SK-N-SH (cell line): Measurements from ENCODE around the gene ABHD2. TPM values are rescaled to one million over a fixed set of nuclear protein-coding genes. Genes with fewer than 3 reads are reported as not detected.

Source experiments
- CTCF ChIA-PET: fragments of 300-600, 350-600 bp; formaldehyde crosslinking; extraction: SDS; loops from one replicate; lab custom pipeline; 2021; lab: Yijun Ruan, JAX
- POLR2A ChIA-PET: fragments of 350-600 bp; sonication (Branson Sonifier 250); formaldehyde crosslinking; extraction: SDS; loops from one replicate; lab custom pipeline; 2020; ENCODE audit warnings: antibody characterized with exemption, inconsistent platforms; lab: Yijun Ruan, JAX
- DNase-seq: peaks from one replicate; pipeline ENCODE4 v3.0.0; 2012
- H2AFZ ChIP-seq: fragments of 200-600 bp; sonication (generic); 2 replicates; pipeline ENCODE4 v1.8.1; 2016; ENCODE audit warnings: antibody characterized with exemption, mild to moderate bottlenecking, low read depth
- H3F3A ChIP-seq: fragments of 200-600 bp; sonication (generic); replicated peaks from 2 replicates; pipeline ENCODE3; 2016; ENCODE audit warnings: antibody characterized with exemption, mild to moderate bottlenecking; ENCODE audit not compliant: insufficient read depth
- H3K27ac ChIP-seq, 2 experiments: fragments of 200-500 bp in 1 of 2; fragments of 200-600 bp in 1 of 2; sonication (Bioruptor generic) in 1 of 2; sonication (generic), shearing (Covaris generic) in 1 of 2; 2 replicates each; pipeline versions ENCODE4 v1.5.1 to v1.6.1; 2014 to 2016; ENCODE audit warnings: low read depth in 2 of 2, inconsistent platforms in 1 of 2, low read length in 1 of 2, mild to moderate bottlenecking in 1 of 2, mixed read lengths in 1 of 2
- H3K27me3 ChIP-seq: fragments of 200-600 bp; sonication (generic), shearing (Covaris generic); 2 replicates; pipeline ENCODE4 v1.6.1; 2016; ENCODE audit warnings: mixed run types; ENCODE audit not compliant: insufficient read depth
- H3K36me3 ChIP-seq, 2 experiments: fragments of 200-500 bp in 1 of 2; fragments of 200-600 bp in 1 of 2; sonication (Bioruptor generic) in 1 of 2; sonication (generic) in 1 of 2; replicated peaks in 1 of 2; 2 replicates each; pipeline versions ENCODE3 to v1.5.1; 2014 to 2016; ENCODE audit warnings: low read length in 1 of 2, mild to moderate bottlenecking in 1 of 2; ENCODE audit not compliant: insufficient read depth in 2 of 2, control insufficient read depth in 1 of 2
- H3K4me1 ChIP-seq, 2 experiments: fragments of 200-500 bp in 1 of 2; fragments of 200-600 bp in 1 of 2; sonication (Bioruptor generic) in 1 of 2; sonication (generic), shearing (Covaris generic) in 1 of 2; 2 replicates each; pipeline versions ENCODE4 v1.5.1 to v1.6.1; 2014 to 2016; ENCODE audit warnings: low read depth in 1 of 2, low read length in 1 of 2, mixed run types in 1 of 2; ENCODE audit not compliant: insufficient read depth in 2 of 2, control insufficient read depth in 1 of 2
- H3K4me2 ChIP-seq: fragments of 200-600 bp; sonication (generic), shearing (Covaris generic); 2 replicates; pipeline ENCODE4 v1.6.1; 2017; ENCODE audit warnings: mixed run types
- H3K4me3 ChIP-seq, 2 experiments: fragments of 200-500 bp in 1 of 2; fragments of 200-600 bp in 1 of 2; sonication (Bioruptor generic) in 1 of 2; sonication (generic), shearing (Covaris generic) in 1 of 2; 2 replicates each; pipeline versions ENCODE4 v1.5.1 to v1.8.1; 2014 to 2016; ENCODE audit warnings: low read depth in 2 of 2, inconsistent platforms in 1 of 2, low read length in 1 of 2, mild to moderate bottlenecking in 1 of 2, mixed read lengths in 1 of 2, moderate library complexity in 1 of 2
- H3K79me2 ChIP-seq: fragments of 200-600 bp; sonication (generic); 2 replicates; pipeline ENCODE4 v1.8.1; 2017; ENCODE audit warnings: mild to moderate bottlenecking; ENCODE audit not compliant: insufficient read depth
- H3K9ac ChIP-seq: fragments of 200-600 bp; sonication (generic); 2 replicates; pipeline ENCODE4 v1.6.1; 2017; ENCODE audit warnings: mixed run types
- H3K9me2 ChIP-seq: fragments of 200-600 bp; sonication (generic); 2 replicates; pipeline ENCODE4 v1.6.1; 2017; ENCODE audit warnings: mixed run types
- H3K9me3 ChIP-seq: fragments of 200-600 bp; sonication (generic); 2 replicates; pipeline ENCODE4 v1.6.1; 2017; ENCODE audit warnings: mixed run types, mild to moderate bottlenecking, moderate library complexity
- H4K20me1 ChIP-seq: fragments of 200-600 bp; sonication (generic); 2 replicates; pipeline ENCODE4 v1.6.1; 2017; ENCODE audit warnings: mild to moderate bottlenecking, mixed run types; ENCODE audit not compliant: insufficient read depth
- ELF1 ChIP-seq: IDR thresholded peaks from 2 replicates; pipeline ENCODE4 v1.4.0; 2012
- EZH2phosphoT487 ChIP-seq: fragments of 200-600 bp; sonication (generic); IDR thresholded peaks from 2 replicates; pipeline ENCODE4 v1.6.1; 2017; ENCODE audit warnings: low read depth, mixed run types, mild to moderate bottlenecking, antibody characterized with exemption, moderate library complexity, borderline replicate concordance
- FOXM1 ChIP-seq: IDR thresholded peaks from 2 replicates; pipeline ENCODE4 v1.4.0; 2012; ENCODE audit warnings: low read depth, mild to moderate bottlenecking
- GATA2 ChIP-seq: sonication (generic); formaldehyde crosslinking; IDR thresholded peaks from 2 replicates; pipeline ENCODE4 v1.5.0; 2020; ENCODE audit warnings: mild to moderate bottlenecking, missing genetic modification reagents
- NFIC ChIP-seq: IDR thresholded peaks from 2 replicates; pipeline ENCODE4 v1.4.0; 2012; ENCODE audit warnings: borderline replicate concordance
- PBX3 ChIP-seq: IDR thresholded peaks from 2 replicates; pipeline ENCODE4; 2012
- POLR2AphosphoS5 ChIP-seq: IDR thresholded peaks from 2 replicates; pipeline ENCODE4 v1.6.1; 2012; ENCODE audit warnings: low read depth, low read length
- RXRA ChIP-seq: IDR thresholded peaks from 2 replicates; pipeline ENCODE4 v1.4.0; 2012; ENCODE audit warnings: low read depth, mild to moderate bottlenecking, borderline replicate concordance
- SIN3A ChIP-seq: IDR thresholded peaks from 2 replicates; pipeline ENCODE4 v1.6.1; 2012; ENCODE audit warnings: low read depth, mild to moderate bottlenecking, low read length, moderate library complexity, borderline replicate concordance
- TCF12 ChIP-seq: IDR thresholded peaks from 2 replicates; pipeline ENCODE4 v1.4.0; 2012
- YY1 ChIP-seq: IDR thresholded peaks from 2 replicates; pipeline ENCODE4 v1.4.0; 2012; ENCODE audit warnings: low read depth, mild to moderate bottlenecking
- WGBS: methylation state at CpG from one replicate; pipeline ENCODE4 v1.1.6; 2017; ENCODE audit warnings: low lambda C conversion rate; 5-methylcytosine and 5-hydroxymethylcytosine counted together
- polyA plus RNA-seq, 3 experiments: library from polyadenylated mRNA; depleted of rRNA; stranded (reverse); fragments of >200 nt; gene quantifications; 2 replicates each; pipeline ENCODE4 v1.2.3, GENCODE V29; 2012
- TF ChIP-seq, protein P1 (sequence below): IDR thresholded peaks from 2 replicates; pipeline ENCODE4 v1.6.1; 2012; ENCODE audit warnings: mild to moderate bottlenecking, low read depth, low read length, moderate library complexity
- TF ChIP-seq, protein P2 (sequence below): IDR thresholded peaks from 2 replicates; pipeline ENCODE4 v1.4.0; 2012; ENCODE audit warnings: low read depth, borderline replicate concordance
- TF ChIP-seq, protein P3 (sequence below): fragments of 150-350 bp; IDR thresholded peaks from 2 replicates; pipeline ENCODE4 v1.6.1; 2016; ENCODE audit warnings: mild to moderate bottlenecking, low read depth, low read length
- TF ChIP-seq, protein P4 (sequence below): fragments of 200-600 bp; sonication (generic); IDR thresholded peaks from 2 replicates; pipeline ENCODE4 v1.6.1; 2017; ENCODE audit warnings: antibody characterized with exemption, mild to moderate bottlenecking, moderate library complexity

The ABHD2 gene
- polyA plus RNA-seq, 1 of the 3 experiments (the other 2 are of a cell fraction): 19.2 TPM

GRCh38 chr15:89099968-89100367 lies 11.7 kb downstream of the ABHD2 start:
- H3K27me3 ChIP-seq: no peaks in the 10 kb centered on the region
- DNase-seq: no peak
- no peak overlapping the region for H2AFZ ChIP-seq
- CTCF ChIA-PET: interaction anchor here (1.7 to 3.5 kb wide), 2 partner anchors 9 to 42 kb away, joined by 5 to 16 read pairs; no protein-coding TSS in a partner anchor
- H3K4me1 ChIP-seq: peaks cover 33 to 38% of the 10 kb centered on the region in 2 experiments
- peak overlapping the region in 1 of 2 experiments; percentile 86; a peak in 1 of 4 replicates for H3K27ac ChIP-seq
- H3F3A ChIP-seq: peaks cover 28% of the 10 kb centered on the region
- no peaks in the 10 kb centered on the region for H3K9me3 ChIP-seq
- peaks cover 0 to 7% of the 10 kb centered on the region in 2 experiments for H3K36me3 ChIP-seq
- no peak for TF ChIP-seq RXRA
- TF ChIP-seq, all 33 proteins: peak for 0
- H4K20me1 ChIP-seq: no peaks in the 10 kb centered on the region
- 98% methylated on average over 3 of the region's 3 CpGs for WGBS
- H3K9ac ChIP-seq: no peak overlapping the region
- H3K4me3 ChIP-seq: no peak overlapping the region
- H3K79me2 ChIP-seq: peaks cover 83% of the 10 kb centered on the region
- no peaks in the 10 kb centered on the region for H3K9me2 ChIP-seq
- no peak overlapping the region for H3K4me2 ChIP-seq
- POLR2A ChIA-PET: no interaction called here

DNA sequence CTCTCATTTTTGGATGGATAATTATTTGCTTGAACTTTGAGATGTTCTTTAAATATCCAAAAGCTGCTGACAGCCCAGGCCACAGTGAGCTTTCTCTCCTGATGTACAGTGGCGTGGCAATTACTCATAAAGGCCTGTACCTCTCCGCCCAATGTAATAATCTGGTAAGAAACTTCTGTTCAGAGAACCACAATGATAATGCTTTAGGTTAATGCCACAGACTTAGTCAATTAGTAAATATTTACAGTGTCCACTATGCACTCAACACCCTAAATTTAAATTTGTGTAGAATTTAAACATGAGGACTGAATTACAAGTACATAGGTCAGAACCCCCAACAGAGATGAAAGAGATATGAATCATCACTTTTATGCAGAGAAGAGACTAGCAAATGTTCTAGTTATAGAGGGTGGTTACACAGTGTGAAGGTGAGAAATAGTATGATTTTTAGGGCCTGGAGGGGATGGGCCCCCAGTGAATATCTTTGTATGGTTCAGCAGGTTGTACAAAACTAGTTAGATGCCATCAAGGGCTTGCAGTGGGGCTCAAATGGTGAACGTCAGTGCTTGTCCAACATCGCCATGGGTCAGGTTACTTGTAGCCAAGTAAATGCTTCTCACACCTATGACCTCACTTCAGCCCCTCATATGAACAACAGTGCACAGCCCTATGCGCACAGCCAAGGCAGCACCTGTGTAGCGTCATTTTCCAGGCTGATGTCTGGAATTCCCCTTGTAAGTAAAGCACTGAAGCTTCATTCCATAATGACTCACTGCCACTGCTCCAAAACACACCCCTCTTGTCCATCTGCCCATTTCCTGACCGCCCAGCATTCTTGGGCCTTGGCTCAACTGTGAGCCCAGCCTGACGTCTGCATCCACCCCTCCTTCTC lies 13.3 kb downstream of the ABHD2 start:
- POLR2A ChIA-PET: no interaction called here
- H3K36me3 ChIP-seq: peaks cover 0 to 7% of the 10 kb centered on the region in 2 experiments
- TF ChIP-seq YY1: no peak
- no peak for TF ChIP-seq FOXM1
- peak; percentile 60 for TF ChIP-seq POLR2AphosphoS5
- TF ChIP-seq PBX3: peak; percentile 88
- TF ChIP-seq, protein P1, sequence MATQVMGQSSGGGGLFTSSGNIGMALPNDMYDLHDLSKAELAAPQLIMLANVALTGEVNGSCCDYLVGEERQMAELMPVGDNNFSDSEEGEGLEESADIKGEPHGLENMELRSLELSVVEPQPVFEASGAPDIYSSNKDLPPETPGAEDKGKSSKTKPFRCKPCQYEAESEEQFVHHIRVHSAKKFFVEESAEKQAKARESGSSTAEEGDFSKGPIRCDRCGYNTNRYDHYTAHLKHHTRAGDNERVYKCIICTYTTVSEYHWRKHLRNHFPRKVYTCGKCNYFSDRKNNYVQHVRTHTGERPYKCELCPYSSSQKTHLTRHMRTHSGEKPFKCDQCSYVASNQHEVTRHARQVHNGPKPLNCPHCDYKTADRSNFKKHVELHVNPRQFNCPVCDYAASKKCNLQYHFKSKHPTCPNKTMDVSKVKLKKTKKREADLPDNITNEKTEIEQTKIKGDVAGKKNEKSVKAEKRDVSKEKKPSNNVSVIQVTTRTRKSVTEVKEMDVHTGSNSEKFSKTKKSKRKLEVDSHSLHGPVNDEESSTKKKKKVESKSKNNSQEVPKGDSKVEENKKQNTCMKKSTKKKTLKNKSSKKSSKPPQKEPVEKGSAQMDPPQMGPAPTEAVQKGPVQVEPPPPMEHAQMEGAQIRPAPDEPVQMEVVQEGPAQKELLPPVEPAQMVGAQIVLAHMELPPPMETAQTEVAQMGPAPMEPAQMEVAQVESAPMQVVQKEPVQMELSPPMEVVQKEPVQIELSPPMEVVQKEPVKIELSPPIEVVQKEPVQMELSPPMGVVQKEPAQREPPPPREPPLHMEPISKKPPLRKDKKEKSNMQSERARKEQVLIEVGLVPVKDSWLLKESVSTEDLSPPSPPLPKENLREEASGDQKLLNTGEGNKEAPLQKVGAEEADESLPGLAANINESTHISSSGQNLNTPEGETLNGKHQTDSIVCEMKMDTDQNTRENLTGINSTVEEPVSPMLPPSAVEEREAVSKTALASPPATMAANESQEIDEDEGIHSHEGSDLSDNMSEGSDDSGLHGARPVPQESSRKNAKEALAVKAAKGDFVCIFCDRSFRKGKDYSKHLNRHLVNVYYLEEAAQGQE: peak; percentile 51; the same call in 1 of the 2 replicates
- peak; percentile 92 for TF ChIP-seq TCF12
- no peak for TF ChIP-seq ELF1
- TF ChIP-seq, protein P2, sequence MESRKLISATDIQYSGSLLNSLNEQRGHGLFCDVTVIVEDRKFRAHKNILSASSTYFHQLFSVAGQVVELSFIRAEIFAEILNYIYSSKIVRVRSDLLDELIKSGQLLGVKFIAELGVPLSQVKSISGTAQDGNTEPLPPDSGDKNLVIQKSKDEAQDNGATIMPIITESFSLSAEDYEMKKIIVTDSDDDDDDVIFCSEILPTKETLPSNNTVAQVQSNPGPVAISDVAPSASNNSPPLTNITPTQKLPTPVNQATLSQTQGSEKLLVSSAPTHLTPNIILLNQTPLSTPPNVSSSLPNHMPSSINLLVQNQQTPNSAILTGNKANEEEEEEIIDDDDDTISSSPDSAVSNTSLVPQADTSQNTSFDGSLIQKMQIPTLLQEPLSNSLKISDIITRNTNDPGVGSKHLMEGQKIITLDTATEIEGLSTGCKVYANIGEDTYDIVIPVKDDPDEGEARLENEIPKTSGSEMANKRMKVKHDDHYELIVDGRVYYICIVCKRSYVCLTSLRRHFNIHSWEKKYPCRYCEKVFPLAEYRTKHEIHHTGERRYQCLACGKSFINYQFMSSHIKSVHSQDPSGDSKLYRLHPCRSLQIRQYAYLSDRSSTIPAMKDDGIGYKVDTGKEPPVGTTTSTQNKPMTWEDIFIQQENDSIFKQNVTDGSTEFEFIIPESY: peak; percentile 15; the same call in 1 of the 2 replicates
- TF ChIP-seq GATA2 (CRISPR knock-in tag): no peak
- TF ChIP-seq NFIC: peak; percentile 84
- TF ChIP-seq, protein P3, sequence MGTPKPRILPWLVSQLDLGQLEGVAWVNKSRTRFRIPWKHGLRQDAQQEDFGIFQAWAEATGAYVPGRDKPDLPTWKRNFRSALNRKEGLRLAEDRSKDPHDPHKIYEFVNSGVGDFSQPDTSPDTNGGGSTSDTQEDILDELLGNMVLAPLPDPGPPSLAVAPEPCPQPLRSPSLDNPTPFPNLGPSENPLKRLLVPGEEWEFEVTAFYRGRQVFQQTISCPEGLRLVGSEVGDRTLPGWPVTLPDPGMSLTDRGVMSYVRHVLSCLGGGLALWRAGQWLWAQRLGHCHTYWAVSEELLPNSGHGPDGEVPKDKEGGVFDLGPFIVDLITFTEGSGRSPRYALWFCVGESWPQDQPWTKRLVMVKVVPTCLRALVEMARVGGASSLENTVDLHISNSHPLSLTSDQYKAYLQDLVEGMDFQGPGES: no peak
- TF ChIP-seq, protein P4, sequence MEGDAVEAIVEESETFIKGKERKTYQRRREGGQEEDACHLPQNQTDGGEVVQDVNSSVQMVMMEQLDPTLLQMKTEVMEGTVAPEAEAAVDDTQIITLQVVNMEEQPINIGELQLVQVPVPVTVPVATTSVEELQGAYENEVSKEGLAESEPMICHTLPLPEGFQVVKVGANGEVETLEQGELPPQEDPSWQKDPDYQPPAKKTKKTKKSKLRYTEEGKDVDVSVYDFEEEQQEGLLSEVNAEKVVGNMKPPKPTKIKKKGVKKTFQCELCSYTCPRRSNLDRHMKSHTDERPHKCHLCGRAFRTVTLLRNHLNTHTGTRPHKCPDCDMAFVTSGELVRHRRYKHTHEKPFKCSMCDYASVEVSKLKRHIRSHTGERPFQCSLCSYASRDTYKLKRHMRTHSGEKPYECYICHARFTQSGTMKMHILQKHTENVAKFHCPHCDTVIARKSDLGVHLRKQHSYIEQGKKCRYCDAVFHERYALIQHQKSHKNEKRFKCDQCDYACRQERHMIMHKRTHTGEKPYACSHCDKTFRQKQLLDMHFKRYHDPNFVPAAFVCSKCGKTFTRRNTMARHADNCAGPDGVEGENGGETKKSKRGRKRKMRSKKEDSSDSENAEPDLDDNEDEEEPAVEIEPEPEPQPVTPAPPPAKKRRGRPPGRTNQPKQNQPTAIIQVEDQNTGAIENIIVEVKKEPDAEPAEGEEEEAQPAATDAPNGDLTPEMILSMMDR: no peak
- TF ChIP-seq EZH2phosphoT487: no peak
- TF ChIP-seq SIN3A: peak; percentile 71; the same call in 1 of the 2 replicates

More for the DNA sequence above, 13.3 kb downstream of the ABHD2 start:
- Histone ChIP-seq H3K79me2 (peaks cover 79% of the 10 kb centered on the region; the same call in 1 of the 2 replicates), H3K27ac (peak overlapping the region; percentile 54 to 86), H3K4me1 (peaks cover 36 to 45% of the 10 kb centered on the region in 2 experiments), H3K9me3 (no peaks in the 10 kb centered on the region), H3F3A (peaks cover 37% of the 10 kb centered on the region), H3K4me3 (no peak overlapping the region), H3K9ac (peak overlapping the region; percentile 20; the same call in 1 of the 2 replicates), H4K20me1 (no peaks in the 10 kb centered on the region), H3K4me2 (peak overlapping the region; percentile 61), H3K27me3 (no peaks in the 10 kb centered on the region), H2AFZ (no peak overlapping the region), H3K9me2 (no peaks in the 10 kb centered on the region)
- DNase-seq: no peak
- CTCF ChIA-PET: interaction anchor here (1.2 to 3.8 kb wide), 3 partner anchors 27 to 70 kb away, joined by 3 to 22 read pairs (median 6); no protein-coding TSS in a partner anchor
- 24% methylated on average over 8 of the region's 8 CpGs for WGBS
